H9 (cell line): Measurements from ENCODE around the gene ZNF668. TPM values are rescaled to one million over a fixed set of nuclear protein-coding genes. Genes with fewer than 3 reads are reported as not detected.

ENCODE experiments used
- DNase-seq: peaks from one replicate; pipeline ENCODE4 v3.0.0-alpha.2; 2017
- H2AFZ ChIP-seq: one replicate; pipeline ENCODE4 v1.6.1; 2013; ENCODE audit warnings: mild to moderate bottlenecking, low read length, control low read depth, moderate library complexity
- H2AK5ac ChIP-seq: 2 replicates; pipeline ENCODE4 v1.6.1; 2013; ENCODE audit warnings: low read length, control low read depth, mixed read lengths; ENCODE audit not compliant: insufficient read length
- H2BK120ac ChIP-seq: one replicate; pipeline ENCODE4 v1.6.1; 2013; ENCODE audit warnings: low read depth, mild to moderate bottlenecking, low read length, control low read depth, inconsistent platforms; ENCODE audit not compliant: poor library complexity, severe bottlenecking
- H2BK12ac ChIP-seq: 2 replicates; pipeline ENCODE4 v1.6.1; 2013; ENCODE audit warnings: low read length, control low read depth, mixed read lengths, low read depth; ENCODE audit not compliant: insufficient read length
- H2BK15ac ChIP-seq: 2 replicates; pipeline ENCODE4 v1.6.1; 2013; ENCODE audit warnings: low read depth, low read length, control low read depth
- H2BK20ac ChIP-seq: one replicate; pipeline ENCODE4 v1.6.1; 2013; ENCODE audit warnings: low read depth, mild to moderate bottlenecking, low read length, control low read depth, inconsistent platforms; ENCODE audit not compliant: poor library complexity, severe bottlenecking
- H2BK5ac ChIP-seq: 2 replicates; pipeline ENCODE4 v1.6.1; 2013; ENCODE audit warnings: low read length, control low read depth, mixed read lengths; ENCODE audit not compliant: insufficient read length
- H3K14ac ChIP-seq: 2 replicates; pipeline ENCODE4 v1.6.1; 2013; ENCODE audit warnings: low read length, control low read depth; ENCODE audit not compliant: insufficient read depth
- H3K18ac ChIP-seq: 2 replicates; pipeline ENCODE4 v1.6.1; 2013; ENCODE audit warnings: low read depth, mild to moderate bottlenecking, mixed read lengths, low read length, control low read depth; ENCODE audit not compliant: insufficient read length
- H3K23ac ChIP-seq: 2 replicates; pipeline ENCODE4 v1.6.1; 2013; ENCODE audit warnings: low read length, control low read depth, mixed read lengths, low read depth; ENCODE audit not compliant: insufficient read length
- H3K23me2 ChIP-seq: 2 replicates; pipeline ENCODE4 v1.6.1; 2013; ENCODE audit warnings: low read depth, mild to moderate bottlenecking, mixed read lengths, low read length, control low read depth; ENCODE audit not compliant: insufficient read length, poor library complexity, severe bottlenecking
- H3K27ac ChIP-seq: 2 replicates; pipeline ENCODE4 v1.5.1; 2013; ENCODE audit warnings: low read length, control low read depth, mixed read lengths, low read depth; ENCODE audit not compliant: insufficient read length
- H3K27me3 ChIP-seq: 2 replicates; pipeline ENCODE4 v1.6.1; 2013; ENCODE audit warnings: low read length, control low read depth, inconsistent platforms; ENCODE audit not compliant: insufficient read depth
- H3K4ac ChIP-seq: 2 replicates; pipeline ENCODE4 v1.6.1; 2013; ENCODE audit warnings: low read depth, mild to moderate bottlenecking, control low read depth, inconsistent platforms, low read length, moderate library complexity
- H3K4me1 ChIP-seq: 2 replicates; pipeline ENCODE4 v1.6.1; 2013; ENCODE audit warnings: low read length, control low read depth, inconsistent platforms; ENCODE audit not compliant: insufficient read depth
- H3K4me2 ChIP-seq: 2 replicates; pipeline ENCODE4 v1.6.1; 2013; ENCODE audit warnings: low read length, control low read depth, mixed read lengths; ENCODE audit not compliant: insufficient read length, insufficient read depth
- H3K56ac ChIP-seq: 2 replicates; pipeline ENCODE4 v1.6.1; 2013; ENCODE audit warnings: low read depth, mild to moderate bottlenecking, mixed read lengths, low read length, control low read depth; ENCODE audit not compliant: insufficient read length
- H3K79me1 ChIP-seq: 2 replicates; pipeline ENCODE4 v1.6.1; 2013; ENCODE audit warnings: low read depth, mild to moderate bottlenecking, moderate library complexity, low read length, control low read depth, inconsistent platforms; ENCODE audit not compliant: insufficient read depth, poor library complexity, severe bottlenecking
- H3K79me2 ChIP-seq: 2 replicates; pipeline ENCODE4 v1.6.1; 2013; ENCODE audit warnings: low read length, control low read depth, inconsistent platforms; ENCODE audit not compliant: insufficient read depth
- H3K9ac ChIP-seq: 2 replicates; pipeline ENCODE4 v1.6.1; 2013; ENCODE audit warnings: low read length, control low read depth, mixed read lengths; ENCODE audit not compliant: insufficient read length; ENCODE audit errors: extremely low read depth
- H3K9me3 ChIP-seq: one replicate; pipeline ENCODE4 v1.6.1; 2013; ENCODE audit warnings: low read depth, low read length, inconsistent platforms; ENCODE audit not compliant: control insufficient read depth
- H3T11ph ChIP-seq: one replicate; pipeline ENCODE4 v1.6.1; 2013; ENCODE audit warnings: mild to moderate bottlenecking, low read length, control low read depth, inconsistent platforms
- H4K20me1 ChIP-seq: one replicate; pipeline ENCODE4 v1.6.1; 2013; ENCODE audit not compliant: control insufficient read depth, insufficient read length, insufficient read depth
- H4K5ac ChIP-seq: 2 replicates; pipeline ENCODE4 v1.6.1; 2013; ENCODE audit warnings: low read depth, mild to moderate bottlenecking, mixed read lengths, low read length, control low read depth; ENCODE audit not compliant: insufficient read length
- H4K8ac ChIP-seq: replicated peaks from 2 replicates; pipeline ENCODE4 v1.6.1; 2013; ENCODE audit warnings: low read length, control low read depth, mixed read lengths, low read depth; ENCODE audit not compliant: insufficient read length
- H4K91ac ChIP-seq: 2 replicates; pipeline ENCODE4 v1.6.1; 2013; ENCODE audit warnings: low read depth, mild to moderate bottlenecking, moderate library complexity, mixed read lengths, low read length, control low read depth; ENCODE audit not compliant: insufficient read length
- H3K27ac Mint-ChIP-seq, 3 experiments: 2 replicates in 2 of 3; 3 replicates in 1 of 3; pipeline ENCODE4 v1.8.0; 2020 to 2021; ENCODE audit warnings: mixed read lengths in 3 of 3, mild to moderate bottlenecking in 1 of 3, moderate library complexity in 1 of 3
- H3K27me3 Mint-ChIP-seq: 2 replicates; pipeline ENCODE4 v1.8.0; 2021; ENCODE audit warnings: low read depth, mild to moderate bottlenecking, moderate library complexity, mixed read lengths
- H3K36me3 Mint-ChIP-seq, 3 experiments: 2 replicates in 2 of 3; 3 replicates in 1 of 3; pipeline ENCODE4 v1.8.0; 2020 to 2021; ENCODE audit warnings: low read depth in 3 of 3, mixed read lengths in 3 of 3; ENCODE audit not compliant: insufficient read depth in 1 of 3
- H3K4me1 Mint-ChIP-seq, 2 experiments: 2 replicates each; pipeline ENCODE4 v1.8.0; 2020; ENCODE audit warnings: mixed read lengths in 2 of 2
- H3K4me3 Mint-ChIP-seq, 2 experiments: 2 replicates in 1 of 2; 3 replicates in 1 of 2; pipeline ENCODE4 v1.8.0; 2020 to 2021; ENCODE audit warnings: mild to moderate bottlenecking in 2 of 2, mixed read lengths in 2 of 2, moderate library complexity in 1 of 2
- H3K9me3 Mint-ChIP-seq, 2 experiments: 2 replicates in 1 of 2; 3 replicates in 1 of 2; pipeline ENCODE4 v1.8.0; 2020; ENCODE audit warnings: mild to moderate bottlenecking in 2 of 2, mixed read lengths in 2 of 2, moderate library complexity in 1 of 2
- CTCF ChIP-seq: fragments of 200-600 bp; sonication (generic); conservative IDR thresholded peaks from 3 replicates; pipeline ENCODE4 v1.8.0; 2021; ENCODE audit warnings: antibody characterized with exemption, mild to moderate bottlenecking
- WGBS: extraction: QIAGEN DNeasy Blood & Tissue Kit; methylation state at CpG from one replicate; pipeline ENCODE4 v1.1.7; 2013; ENCODE audit warnings: missing lambda C conversion rate, low lambda C conversion rate, mixed read lengths; ENCODE audit not compliant: insufficient read length; ENCODE audit errors: extremely low coverage; 5-methylcytosine and 5-hydroxymethylcytosine counted together
- total RNA-seq: library from RNA; stranded (reverse); gene quantifications from 2 replicates; pipeline ENCODE4 v1.2.1, GENCODE V29; 2021

ZNF668 gene
- total RNA-seq, 1 experiment from 2014 or later: 18.6 TPM

GRCh38 chr16:31108035-31108793 is 34.2 kb upstream of the ZNF668 start, which contains the start of gene BCKDK:
Gene BCKDK, plus strand, starts transcription at chr16:31108386. Its CDS starts 838 bp downstream, at chr16:31109224.
- H2BK15ac ChIP-seq: no peak within 1 kb of the TSS
- Mint-ChIP-seq H3K9me3 (peaks cover 0 to 2% of the 10 kb centered on the region in 2 experiments; a peak in 3 of 5 replicates), H3K36me3 (peaks cover 19 to 37% (median 31%) of the 10 kb centered on the region in 3 experiments), H3K4me1 (peaks cover 9 to 14% of the 10 kb centered on the region in 2 experiments), H3K27me3 (no peaks in the 10 kb centered on the region; the same call in 1 of the 2 replicates), H3K27ac (no peak within 1 kb of the TSS), H3K4me3 (peak within 1 kb of the TSS; percentile 76 to 85)
- H4K91ac ChIP-seq: no peak within 1 kb of the TSS
- no CpG with 5 or more reads among the region's 68 CpGs for WGBS
- no peak within 1 kb of the TSS for H3K27ac ChIP-seq
- H4K8ac ChIP-seq: no peak within 1 kb of the TSS
- H3K4ac ChIP-seq: no peak within 1 kb of the TSS
- H4K20me1 ChIP-seq: no peaks in the 10 kb centered on the region
- H3K23ac ChIP-seq: no peak within 1 kb of the TSS
- peak within 1 kb of the TSS; percentile 11 for H3K9ac ChIP-seq
- peaks cover 8% of the 10 kb centered on the region for H3K23me2 ChIP-seq
- H2BK20ac ChIP-seq: no peak within 1 kb of the TSS
- no peaks in the 10 kb centered on the region for H3K4me1 ChIP-seq
- H2AFZ ChIP-seq: no peak within 1 kb of the TSS
- H3K27me3 ChIP-seq: no peaks in the 10 kb centered on the region; the same call in 1 of the 2 replicates
- H3K56ac ChIP-seq: no peak within 1 kb of the TSS
- no peak within 1 kb of the TSS for H3T11ph ChIP-seq
- H3K4me2 ChIP-seq: peak within 1 kb of the TSS; percentile 57
- no peak within 1 kb of the TSS for H3K18ac ChIP-seq
- no peaks in the 10 kb centered on the region; the same call in 1 of the 2 replicates for H3K79me2 ChIP-seq
- peak within 1 kb of the TSS; percentile 44 for H3K14ac ChIP-seq
- no peak within 1 kb of the TSS for H2AK5ac ChIP-seq
- no peaks in the 10 kb centered on the region for H3K79me1 ChIP-seq
- no peak within 1 kb of the TSS for H2BK120ac ChIP-seq
- peak; percentile 80 for DNase-seq
- no peak for TF ChIP-seq CTCF
- H2BK12ac ChIP-seq: no peak within 1 kb of the TSS
- H4K5ac ChIP-seq: no peak within 1 kb of the TSS
- no peak within 1 kb of the TSS for H2BK5ac ChIP-seq
- no peaks in the 10 kb centered on the region for H3K9me3 ChIP-seq
